BE2C (cell line): Measurements from ENCODE around the gene RAB11FIP3.
"Not testable (repeated sequence)": the region's sequence is repeated elsewhere in the genome, so short reads cannot be mapped to it uniquely, and the experiment has no call there.

Source experiments
- DNase-seq: peaks from one replicate; pipeline ENCODE4 v3.0.0-alpha.2; 2020
- H3K27me3 ChIP-seq: fragments of 250-450 bp; sonication (Bioruptor Pico); 2 replicates; pipeline ENCODE4 v1.5.1; 2020; ENCODE audit warnings: mild to moderate bottlenecking
- H3K36me3 ChIP-seq: fragments of 250-450 bp; sonication (Bioruptor Pico); 2 replicates; pipeline ENCODE4 v1.5.1; 2020; ENCODE audit warnings: mild to moderate bottlenecking
- H3K4me1 ChIP-seq: fragments of 250-450 bp; sonication (Bioruptor Pico); 2 replicates; pipeline ENCODE4 v1.5.1; 2020
- H3K4me3 ChIP-seq: 2 replicates; pipeline ENCODE4 v1.5.1; 2011; ENCODE audit warnings: low read depth, low read length
- H3K9me3 ChIP-seq: fragments of 250-450 bp; sonication (Bioruptor Pico); 2 replicates; pipeline ENCODE4 v1.5.1; 2020
- TF ChIP-seq, protein P1 (sequence below): IDR thresholded peaks from 2 replicates; pipeline ENCODE4 v1.5.1; 2012; ENCODE audit warnings: mild to moderate bottlenecking, low read depth, low read length

Gene RAB11FIP3

DNA sequence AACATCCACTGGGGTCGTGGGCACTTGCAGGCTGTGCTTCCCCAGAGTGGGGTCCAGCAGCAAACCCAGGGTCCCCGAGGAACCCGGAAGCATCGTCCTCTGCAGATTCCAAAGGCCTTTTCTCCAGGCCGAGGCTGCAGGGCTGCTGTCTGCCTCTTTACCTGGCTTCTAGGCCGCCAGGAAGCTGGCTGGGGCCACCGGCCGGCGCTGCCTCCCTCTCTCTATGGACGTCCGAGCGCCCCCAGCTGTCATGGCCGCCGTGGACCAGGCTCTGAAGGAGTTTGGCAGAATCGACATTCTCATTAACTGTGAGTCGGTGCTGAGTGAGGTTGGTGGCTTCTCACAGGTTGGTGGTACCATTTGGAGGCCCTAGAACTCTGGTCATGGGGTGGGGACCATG is 18.2 kb upstream of the RAB11FIP3 start:
- Histone ChIP-seq H3K27me3 (no peaks in the 10 kb centered on the region), H3K36me3 (no peaks in the 10 kb centered on the region), H3K4me1 (peaks cover 7% of the 10 kb centered on the region; the same call in 1 of the 2 replicates), H3K4me3 (no peak overlapping the region), H3K9me3 (no peaks in the 10 kb centered on the region)
- DNase-seq, result no peak
- TF ChIP-seq, protein P1, sequence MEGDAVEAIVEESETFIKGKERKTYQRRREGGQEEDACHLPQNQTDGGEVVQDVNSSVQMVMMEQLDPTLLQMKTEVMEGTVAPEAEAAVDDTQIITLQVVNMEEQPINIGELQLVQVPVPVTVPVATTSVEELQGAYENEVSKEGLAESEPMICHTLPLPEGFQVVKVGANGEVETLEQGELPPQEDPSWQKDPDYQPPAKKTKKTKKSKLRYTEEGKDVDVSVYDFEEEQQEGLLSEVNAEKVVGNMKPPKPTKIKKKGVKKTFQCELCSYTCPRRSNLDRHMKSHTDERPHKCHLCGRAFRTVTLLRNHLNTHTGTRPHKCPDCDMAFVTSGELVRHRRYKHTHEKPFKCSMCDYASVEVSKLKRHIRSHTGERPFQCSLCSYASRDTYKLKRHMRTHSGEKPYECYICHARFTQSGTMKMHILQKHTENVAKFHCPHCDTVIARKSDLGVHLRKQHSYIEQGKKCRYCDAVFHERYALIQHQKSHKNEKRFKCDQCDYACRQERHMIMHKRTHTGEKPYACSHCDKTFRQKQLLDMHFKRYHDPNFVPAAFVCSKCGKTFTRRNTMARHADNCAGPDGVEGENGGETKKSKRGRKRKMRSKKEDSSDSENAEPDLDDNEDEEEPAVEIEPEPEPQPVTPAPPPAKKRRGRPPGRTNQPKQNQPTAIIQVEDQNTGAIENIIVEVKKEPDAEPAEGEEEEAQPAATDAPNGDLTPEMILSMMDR, result no peak

DNA sequence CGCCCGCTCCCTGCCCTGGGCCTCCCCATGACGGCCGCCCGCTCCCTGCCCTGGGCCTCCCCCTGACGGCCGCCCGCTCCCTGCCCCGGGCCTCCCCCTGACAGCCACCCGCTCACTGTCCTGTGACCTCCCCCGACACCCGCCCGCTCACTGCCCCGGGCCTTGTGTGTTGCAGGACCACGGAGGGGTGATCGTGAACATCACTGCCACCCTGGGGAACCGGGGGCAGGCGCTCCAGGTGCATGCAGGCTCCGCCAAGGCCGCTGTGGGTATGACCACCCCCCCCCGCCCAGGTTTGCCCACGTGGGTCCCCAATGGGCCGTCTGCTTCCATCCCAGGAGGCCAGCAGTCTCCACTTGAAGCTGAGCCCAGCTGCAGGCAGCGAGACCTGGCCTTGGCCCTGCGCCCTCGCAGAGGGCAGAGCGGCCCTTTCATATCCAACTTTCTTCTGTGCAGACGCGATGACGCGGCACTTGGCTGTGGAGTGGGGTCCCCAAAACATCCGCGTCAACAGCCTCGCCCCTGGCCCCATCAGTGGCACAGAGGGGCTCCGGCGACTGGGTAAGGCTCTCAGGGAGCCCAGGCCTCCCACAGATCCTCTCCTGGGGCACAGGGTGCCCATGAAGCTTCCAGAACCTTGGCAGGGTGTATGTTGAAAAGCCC is 14.8 kb upstream of the RAB11FIP3 start:
- Histone ChIP-seq H3K4me3 (no peak overlapping the region), H3K36me3 (no peaks in the 10 kb centered on the region), H3K9me3 (no peaks in the 10 kb centered on the region), H3K27me3 (no peaks in the 10 kb centered on the region), H3K4me1 (peaks cover 7% of the 10 kb centered on the region; the same call in 1 of the 2 replicates)
- DNase-seq, result no peak
- TF ChIP-seq, protein P1, result no peak

DNA sequence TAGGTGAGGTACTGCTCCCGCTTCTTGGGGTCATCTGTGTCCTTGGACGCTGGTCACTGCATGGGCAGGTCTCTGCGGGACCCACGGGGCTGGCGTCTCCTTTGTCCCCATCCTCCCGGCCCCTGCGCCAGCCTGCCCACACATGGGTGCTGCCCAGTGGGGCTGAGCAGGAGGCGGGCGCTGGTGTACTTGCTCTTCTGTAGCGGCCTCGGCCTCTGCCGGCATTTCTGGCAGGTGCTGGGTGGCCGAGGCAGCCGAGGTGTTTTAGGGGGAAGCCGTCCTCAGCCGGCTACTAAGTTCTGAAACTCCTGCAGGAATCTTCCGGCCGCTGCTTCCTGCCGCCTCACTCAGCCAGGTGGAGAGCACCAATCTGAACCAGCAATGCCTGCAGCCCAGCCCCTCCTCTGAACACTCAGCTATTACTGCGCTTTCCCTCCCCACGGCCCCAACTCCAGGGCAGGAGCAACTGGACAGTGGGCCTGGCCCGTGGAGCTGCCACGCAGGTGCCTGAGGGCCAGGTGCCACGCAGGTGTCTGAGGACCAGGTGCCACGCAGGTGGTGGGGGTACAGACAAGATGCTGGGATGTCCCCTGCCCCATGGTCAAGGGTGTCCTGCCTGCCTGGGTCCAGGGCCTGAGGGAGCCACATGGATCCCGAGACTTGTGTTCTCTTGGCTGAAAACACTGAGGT is 13.7 kb upstream of the RAB11FIP3 start:
- TF ChIP-seq, protein P1, result no peak

DNA sequence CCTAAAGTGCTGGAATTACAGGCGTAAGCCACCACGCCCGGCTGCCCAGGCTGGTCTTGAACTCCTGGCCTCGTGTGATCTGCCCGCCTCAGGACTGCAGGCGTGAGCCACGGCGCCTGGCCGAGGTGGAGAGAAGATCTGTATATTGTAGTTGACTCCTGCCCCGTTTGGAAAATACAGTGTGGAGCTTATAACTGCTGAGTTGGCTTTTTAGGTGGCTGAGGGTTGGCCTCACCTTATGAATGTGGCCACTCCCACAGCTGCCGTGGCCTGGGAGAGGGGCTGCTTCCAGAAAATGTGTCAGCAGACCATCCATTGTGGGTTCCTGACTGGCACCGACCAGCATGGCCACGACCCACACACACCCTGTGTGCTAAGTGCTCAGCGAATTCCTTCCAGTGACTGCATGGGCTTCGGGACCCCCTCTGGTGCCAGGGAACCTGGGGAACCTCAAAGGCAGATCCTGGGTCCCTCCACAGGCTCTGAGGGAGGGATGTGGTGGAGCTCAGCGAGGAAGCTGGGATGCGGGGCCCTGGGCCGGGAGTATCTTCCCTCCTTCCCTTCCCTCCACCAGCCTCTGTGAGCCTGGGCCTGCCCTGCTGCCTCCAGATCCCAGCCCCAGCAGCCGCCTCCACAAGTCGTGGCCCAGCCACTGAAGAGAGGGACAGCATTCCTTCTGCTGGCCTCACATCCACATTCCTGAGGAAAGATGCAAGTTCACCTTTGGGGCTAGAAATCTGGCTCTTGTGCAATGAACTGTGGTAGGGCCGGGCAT is 10.9 kb upstream of the RAB11FIP3 start:
- Histone ChIP-seq H3K9me3 (no peaks in the 10 kb centered on the region), H3K27me3 (no peaks in the 10 kb centered on the region), H3K4me3 (no peak overlapping the region), H3K4me1 (peaks cover 5% of the 10 kb centered on the region; the same call in 1 of the 2 replicates), H3K36me3 (no peaks in the 10 kb centered on the region)
- no peak for DNase-seq
- TF ChIP-seq, protein P1, result no peak

More for the DNA sequence above, 13.7 kb upstream of the RAB11FIP3 start:
- DNase-seq, result no peak
- H3K27me3 ChIP-seq, result no peaks in the 10 kb centered on the region
- no peaks in the 10 kb centered on the region for H3K36me3 ChIP-seq
- H3K4me1 ChIP-seq, result peaks cover 7% of the 10 kb centered on the region; the same call in 1 of the 2 replicates
- H3K9me3 ChIP-seq, result no peaks in the 10 kb centered on the region
- H3K4me3 ChIP-seq, result no peak overlapping the region

DNA sequence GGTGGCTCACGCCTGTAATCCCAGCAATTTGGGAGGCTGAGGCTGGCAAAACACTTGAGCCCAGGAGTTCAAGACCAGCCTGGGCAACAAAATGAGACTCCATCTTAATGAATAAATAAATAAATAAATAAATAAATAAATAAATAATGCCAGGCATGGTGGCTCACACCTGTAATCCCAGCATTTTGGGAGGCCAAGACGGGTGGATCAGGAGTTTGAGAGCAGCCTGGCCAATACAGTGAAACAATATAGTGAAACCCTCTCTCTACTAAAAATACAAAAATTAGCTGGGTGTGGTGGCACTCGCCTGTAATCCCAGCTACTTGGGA is 10.3 kb upstream of the RAB11FIP3 start:
- not testable (repeated sequence) for H3K4me3 ChIP-seq, DNase-seq, H3K4me1 ChIP-seq, H3K36me3 ChIP-seq, H3K27me3 ChIP-seq, H3K9me3 ChIP-seq

DNA sequence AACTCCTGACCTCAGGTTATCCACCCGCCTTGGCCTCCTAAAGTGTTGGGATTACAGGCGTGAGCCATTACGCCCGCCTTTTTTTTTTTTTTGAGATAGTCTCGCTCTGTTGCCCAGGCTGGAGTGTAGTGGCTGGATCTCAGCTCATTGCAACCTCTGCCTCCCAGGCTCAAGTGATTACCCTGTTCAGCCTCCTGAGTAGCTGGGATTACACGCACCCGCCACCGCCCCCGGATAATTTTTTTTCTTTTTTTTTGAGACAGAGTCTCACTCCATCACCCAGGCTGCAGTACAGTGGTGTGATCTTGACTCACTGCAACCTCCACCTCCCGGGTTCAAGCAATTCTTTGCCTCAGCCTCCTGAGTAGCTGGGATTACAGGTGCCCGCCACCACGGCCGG is 3.3 kb upstream of the RAB11FIP3 start:
- not testable (repeated sequence) for H3K9me3 ChIP-seq, H3K36me3 ChIP-seq, DNase-seq, H3K4me1 ChIP-seq, H3K27me3 ChIP-seq, H3K4me3 ChIP-seq
